Measurements from ENCODE around the gene SGSH. TPM values are rescaled to one million over a fixed set of nuclear protein-coding genes. Genes with fewer than 3 reads are reported as not detected.

SGSH gene
- polyA plus RNA-seq, 1 donor (not counting 4 experiments of a cell fraction or from before 2014, with no cell fraction given): 9.6 TPM

- FAIRE-seq: no peak
- Histone ChIP-seq H3K4me2 (ENCODE audit: control insufficient read depth, extremely low read depth, insufficient read depth, low read depth, low read length) (no peak overlapping the region), H2AFZ (ENCODE audit: control insufficient read depth, low read length) (no peak overlapping the region), H3K79me2 (ENCODE audit: control insufficient read depth, insufficient read depth, low read length) (no peaks in the 10 kb centered on the region), H3K9me3 (ENCODE audit: control insufficient read depth, low read depth, low read length) (no peaks in the 10 kb centered on the region), H3K27ac (ENCODE audit: control insufficient read depth, insufficient read depth, low read length) (no peak overlapping the region), H3K27me3 (ENCODE audit: control insufficient read depth, extremely low read depth, insufficient read depth, low read length) (peaks cover 6% of the 10 kb centered on the region), H3K9ac (ENCODE audit: control insufficient read depth, extremely low read depth, insufficient read depth, low read length) (no peak overlapping the region), H3K4me3 (ENCODE audit: control insufficient read depth in 2 of 3, extremely low read depth in 1 of 3, insufficient read depth in 2 of 3, low read depth in 1 of 3, low read length in 3 of 3) (no peak overlapping the region), H3K36me3 (ENCODE audit: control insufficient read depth in 2 of 2, extremely low read depth in 1 of 2, insufficient read depth in 2 of 2, low read length in 2 of 2) (no peaks in the 10 kb centered on the region), H3K9me1 (ENCODE audit: control insufficient read depth, extremely low read depth, insufficient read depth, low read length) (no peaks in the 10 kb centered on the region), H4K20me1 (ENCODE audit: control insufficient read depth, extremely low read depth, insufficient read depth, low read length) (no peaks in the 10 kb centered on the region), H3K4me1 (ENCODE audit: control insufficient read depth, extremely low read depth, insufficient read depth, low read length) (peaks cover 9% of the 10 kb centered on the region)
- no peak for TF ChIP-seq CTCF (optimal IDR thresholded peaks at IDR 0.05 in 1 of 3, IDR thresholded peaks at IDR 0.05 in 1 of 3, conservative IDR thresholded peaks at IDR 0.05 in 1 of 3; ENCODE audit: extremely low read depth in 1 of 3, insufficient read depth in 2 of 3, low read length in 3 of 3)
- TF ChIP-seq EZH2 (IDR thresholded peaks at IDR 0.05; ENCODE audit: low read length): no peak
- dilution Hi-C loops (cut with MboI; ENCODE audit: extremely low pct_ligation_motif_present, low sequenced_read_pairs): no loop called here
- no peak for DNase-seq (ENCODE audit: low read depth, low spot score)
Measured at GRCh38 chr17:80168371-80168770, 51.8 kb downstream of the SGSH start.

GRCh38 chr17:80166446-80166845 is 53.7 kb downstream of the SGSH start:
- Histone ChIP-seq H3K9me3 (ENCODE audit: control insufficient read depth, low read depth, low read length) (no peaks in the 10 kb centered on the region), H3K4me3 (ENCODE audit: control insufficient read depth in 2 of 3, extremely low read depth in 1 of 3, insufficient read depth in 2 of 3, low read depth in 1 of 3, low read length in 3 of 3) (no peak overlapping the region), H3K27ac (ENCODE audit: control insufficient read depth, insufficient read depth, low read length) (no peak overlapping the region), H3K4me1 (ENCODE audit: control insufficient read depth, extremely low read depth, insufficient read depth, low read length) (peaks cover 9% of the 10 kb centered on the region), H3K27me3 (ENCODE audit: control insufficient read depth, extremely low read depth, insufficient read depth, low read length) (peaks cover 6% of the 10 kb centered on the region), H3K9ac (ENCODE audit: control insufficient read depth, extremely low read depth, insufficient read depth, low read length) (no peak overlapping the region), H3K36me3 (ENCODE audit: control insufficient read depth in 2 of 2, extremely low read depth in 1 of 2, insufficient read depth in 2 of 2, low read length in 2 of 2) (no peaks in the 10 kb centered on the region), H3K79me2 (ENCODE audit: control insufficient read depth, insufficient read depth, low read length) (no peaks in the 10 kb centered on the region), H3K9me1 (ENCODE audit: control insufficient read depth, extremely low read depth, insufficient read depth, low read length) (no peaks in the 10 kb centered on the region), H3K4me2 (ENCODE audit: control insufficient read depth, extremely low read depth, insufficient read depth, low read depth, low read length) (no peak overlapping the region), H2AFZ (ENCODE audit: control insufficient read depth, low read length) (no peak overlapping the region), H4K20me1 (ENCODE audit: control insufficient read depth, extremely low read depth, insufficient read depth, low read length) (no peaks in the 10 kb centered on the region)
- no peak for FAIRE-seq
- no peak for DNase-seq (ENCODE audit: low read depth, low spot score)
- TF ChIP-seq EZH2 (IDR thresholded peaks at IDR 0.05; ENCODE audit: low read length) (no peak), CTCF (optimal IDR thresholded peaks at IDR 0.05 in 1 of 3, IDR thresholded peaks at IDR 0.05 in 1 of 3, conservative IDR thresholded peaks at IDR 0.05 in 1 of 3; ENCODE audit: extremely low read depth in 1 of 3, insufficient read depth in 2 of 3, low read length in 3 of 3) (no peak)
- dilution Hi-C loops (cut with MboI; ENCODE audit: extremely low pct_ligation_motif_present, low sequenced_read_pairs): no loop called here
